Measurements from ENCODE around the gene GRIN2C. TPM values are rescaled to one million over a fixed set of nuclear protein-coding genes. Genes with fewer than 3 reads are reported as not detected.

The GRIN2C gene
- total RNA-seq, 1 donor from 2014 or later: 0.02 TPM

GRCh38 chr17:74836691-74837467, 22.8 kb downstream of the GRIN2C start:
- H3K27ac Mint-ChIP-seq (ENCODE audit: unreplicated experiment): no peak overlapping the region
- no peak overlapping the region for H3K4me3 Mint-ChIP-seq
- no peak for DNase-seq (ENCODE audit: low read depth, low spot score)
- H3K9me3 Mint-ChIP-seq: no peaks in the 10 kb centered on the region
- TF ChIP-seq CTCF (conservative IDR thresholded peaks at IDR 0.05): no peak
- H3K36me3 Mint-ChIP-seq (ENCODE audit: low read depth): peaks cover 4% of the 10 kb centered on the region
- peaks cover 19% of the 10 kb centered on the region for H3K4me1 Mint-ChIP-seq
- peaks cover 8% of the 10 kb centered on the region for H3K27me3 Mint-ChIP-seq (ENCODE audit: low read depth)

GRCh38 chr17:74836191-74836590, 23.5 kb downstream of the GRIN2C start:
- H3K4me1 Mint-ChIP-seq: peaks cover 15% of the 10 kb centered on the region
- no peak overlapping the region for H3K27ac Mint-ChIP-seq (ENCODE audit: unreplicated experiment)
- H3K9me3 Mint-ChIP-seq: no peaks in the 10 kb centered on the region
- no peak overlapping the region for H3K4me3 Mint-ChIP-seq
- TF ChIP-seq CTCF (conservative IDR thresholded peaks at IDR 0.05): no peak
- DNase-seq (ENCODE audit: low read depth, low spot score): no peak
- H3K36me3 Mint-ChIP-seq (ENCODE audit: low read depth): peaks cover 4% of the 10 kb centered on the region
- H3K27me3 Mint-ChIP-seq (ENCODE audit: low read depth): peaks cover 6% of the 10 kb centered on the region

GRCh38 chr17:74833501-74834377, 25.9 kb downstream of the GRIN2C start:
- peaks cover 4% of the 10 kb centered on the region for H3K36me3 Mint-ChIP-seq (ENCODE audit: low read depth)
- H3K27ac Mint-ChIP-seq (ENCODE audit: unreplicated experiment): no peak overlapping the region
- no peak for DNase-seq (ENCODE audit: low read depth, low spot score)
- H3K4me1 Mint-ChIP-seq: peaks cover 6% of the 10 kb centered on the region
- H3K4me3 Mint-ChIP-seq: no peak overlapping the region
- TF ChIP-seq CTCF (conservative IDR thresholded peaks at IDR 0.05): no peak
- H3K9me3 Mint-ChIP-seq: no peaks in the 10 kb centered on the region
- no peaks in the 10 kb centered on the region for H3K27me3 Mint-ChIP-seq (ENCODE audit: low read depth)

- no peaks in the 10 kb centered on the region for H3K9me3 Mint-ChIP-seq
- peaks cover 4% of the 10 kb centered on the region for H3K36me3 Mint-ChIP-seq (ENCODE audit: low read depth)
- peaks cover 6% of the 10 kb centered on the region for H3K4me1 Mint-ChIP-seq
- TF ChIP-seq CTCF (conservative IDR thresholded peaks at IDR 0.05): no peak
- DNase-seq (ENCODE audit: low read depth, low spot score): no peak
- H3K27ac Mint-ChIP-seq (ENCODE audit: unreplicated experiment): no peak overlapping the region
- H3K4me3 Mint-ChIP-seq: no peak overlapping the region
- no peaks in the 10 kb centered on the region for H3K27me3 Mint-ChIP-seq (ENCODE audit: low read depth)
Measured at GRCh38 chr17:74832421-74832820, 27.3 kb downstream of the GRIN2C start.

GRCh38 chr17:74831444-74832146, 28.1 kb downstream of the GRIN2C start:
- H3K4me1 Mint-ChIP-seq: peaks cover 6% of the 10 kb centered on the region
- no peak for DNase-seq (ENCODE audit: low read depth, low spot score)
- no peaks in the 10 kb centered on the region for H3K9me3 Mint-ChIP-seq
- H3K27ac Mint-ChIP-seq (ENCODE audit: unreplicated experiment): no peak overlapping the region
- no peaks in the 10 kb centered on the region for H3K27me3 Mint-ChIP-seq (ENCODE audit: low read depth)
- H3K4me3 Mint-ChIP-seq: no peak overlapping the region
- peaks cover 4% of the 10 kb centered on the region for H3K36me3 Mint-ChIP-seq (ENCODE audit: low read depth)
- TF ChIP-seq CTCF (conservative IDR thresholded peaks at IDR 0.05): no peak
